Erythroblast (primary cell): ENCODE results near the gene PRTFDC1.
"Not testable (repeated sequence)": the region's sequence is repeated elsewhere in the genome, so short reads cannot be mapped to it uniquely, and the experiment has no call there.

ENCODE experiments used
- GATA1 ChIP-seq: IDR thresholded peaks from 2 replicates; pipeline ENCODE4 v1.6.1; 2011; ENCODE audit warnings: low read depth, mild to moderate bottlenecking, control low read depth, low read length, moderate library complexity
- POLR2A ChIP-seq: IDR thresholded peaks from 2 replicates; pipeline ENCODE4 v1.6.1; 2011; ENCODE audit warnings: mild to moderate bottlenecking, low read length

GRCh38 chr10:24968951-24969350 is 16.5 kb upstream of the PRTFDC1 start:
- TF ChIP-seq POLR2A, GATA1: not testable (repeated sequence)
